T-helper 22 cell (primary cell): ENCODE measurements around the gene CNNM1.

ENCODE experiments used
- DNase-seq: peaks from one replicate; pipeline ENCODE4 v3.0.0-alpha.2; 2020; ENCODE audit warnings: low read depth

The CNNM1 gene

DNA sequence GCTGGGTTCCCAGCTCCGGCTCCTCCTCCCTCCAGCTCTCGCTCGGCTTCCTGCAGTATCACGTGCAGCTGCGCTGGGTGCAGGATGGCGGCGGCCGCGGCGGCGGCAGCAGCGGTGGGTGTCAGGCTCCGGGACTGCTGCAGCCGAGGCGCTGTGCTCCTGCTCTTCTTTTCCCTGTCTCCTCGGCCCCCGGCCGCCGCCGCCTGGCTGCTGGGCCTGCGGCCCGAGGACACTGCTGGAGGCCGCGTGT, at the start of gene CNNM1:
Gene CNNM1 (plus strand): TSS at position 53 of the 250 bp plus-strand sequence. CDS start 32 bp downstream, at position 85.
- no peak for DNase-seq

GRCh38 chr10:99279626-99280111, 49.5 kb upstream of the CNNM1 start:
- DNase-seq = no peak

DNA sequence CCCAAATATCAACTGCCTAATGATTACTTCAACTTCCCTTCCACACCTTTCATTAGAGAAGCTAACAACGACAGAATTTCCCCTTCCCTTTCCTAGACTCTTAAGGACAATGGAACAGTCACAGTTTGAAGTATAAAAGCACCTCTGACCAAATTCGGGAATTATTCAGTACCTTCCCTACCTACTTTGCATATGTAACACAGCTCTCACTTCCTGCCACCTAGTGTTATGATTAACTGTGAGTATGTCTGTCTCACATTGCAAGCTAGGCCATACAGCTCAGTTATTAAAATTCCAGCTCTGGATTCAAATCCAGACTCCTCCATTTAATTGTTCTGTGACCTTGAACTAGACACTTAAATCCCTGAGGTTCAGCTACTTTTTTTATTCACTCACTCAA, 48.7 kb upstream of the CNNM1 start:
- DNase-seq = no peak

GRCh38 chr10:99285881-99286280, 43.3 kb upstream of the CNNM1 start:
- no peak for DNase-seq

GRCh38 chr10:99290306-99290705, 38.9 kb upstream of the CNNM1 start:
- DNase-seq = no peak

DNA sequence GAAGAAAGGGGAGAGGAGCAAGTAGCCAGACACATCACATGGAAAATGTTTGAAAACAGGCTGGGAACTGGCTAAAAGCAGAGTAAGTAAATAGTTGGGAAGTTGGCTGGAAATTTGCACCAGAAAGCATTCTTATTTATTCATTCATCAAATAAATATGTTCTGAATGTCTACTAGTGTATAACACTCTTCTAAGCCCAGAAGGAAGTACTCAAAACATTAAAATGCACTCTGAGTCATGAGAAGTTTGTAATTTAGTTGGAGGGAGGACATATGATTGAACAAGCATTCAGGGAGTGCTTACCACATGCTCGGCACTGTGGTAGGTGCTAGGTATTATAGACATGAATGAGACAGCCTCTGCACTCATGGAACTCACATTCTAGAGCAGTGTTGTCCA, 37.0 kb upstream of the CNNM1 start:
- no peak for DNase-seq

- no peak for DNase-seq
Observed at GRCh38 chr10:99296605-99297004, 32.6 kb upstream of the CNNM1 start.

DNA sequence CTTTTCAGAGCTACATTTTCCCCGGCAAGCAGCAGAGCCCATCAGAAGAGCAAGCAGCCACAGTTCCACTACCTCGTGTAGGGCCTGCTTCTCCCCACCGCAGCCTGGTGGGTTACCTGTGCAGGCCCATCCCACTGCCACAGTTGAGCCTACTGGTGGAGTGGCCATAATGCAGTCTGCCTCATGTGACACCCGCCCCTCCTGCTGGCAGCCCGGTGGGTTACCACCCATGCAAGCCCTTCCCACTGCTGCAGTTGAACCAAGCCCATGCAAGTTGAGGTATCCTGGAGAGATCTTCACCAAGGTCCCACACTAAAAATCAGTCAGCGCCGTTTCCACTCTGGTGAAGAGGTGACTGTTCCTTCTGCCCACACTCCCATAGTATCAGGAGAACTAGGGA, 32.1 kb upstream of the CNNM1 start:
- no peak for DNase-seq

GRCh38 chr10:99303899-99304861, 25.0 kb upstream of the CNNM1 start:
- DNase-seq = no peak

DNA sequence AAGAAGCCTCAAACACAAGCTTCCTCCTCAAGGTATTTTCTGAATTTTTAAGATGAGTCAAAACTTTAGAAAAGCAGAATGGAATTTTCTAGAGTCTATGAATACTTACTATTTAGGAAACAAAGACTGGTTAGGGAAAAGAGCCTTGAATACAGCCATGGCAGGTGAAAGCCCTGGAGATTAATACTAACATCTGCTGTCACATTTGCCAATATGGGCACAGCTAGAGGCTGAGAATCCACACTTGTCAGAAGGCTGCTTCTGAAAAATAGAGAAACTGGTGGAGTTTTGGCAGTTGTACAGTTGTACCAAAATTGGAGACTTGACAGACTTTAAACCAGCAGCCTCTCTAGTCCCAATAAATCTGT, 24.3 kb upstream of the CNNM1 start:
- no peak for DNase-seq

DNA sequence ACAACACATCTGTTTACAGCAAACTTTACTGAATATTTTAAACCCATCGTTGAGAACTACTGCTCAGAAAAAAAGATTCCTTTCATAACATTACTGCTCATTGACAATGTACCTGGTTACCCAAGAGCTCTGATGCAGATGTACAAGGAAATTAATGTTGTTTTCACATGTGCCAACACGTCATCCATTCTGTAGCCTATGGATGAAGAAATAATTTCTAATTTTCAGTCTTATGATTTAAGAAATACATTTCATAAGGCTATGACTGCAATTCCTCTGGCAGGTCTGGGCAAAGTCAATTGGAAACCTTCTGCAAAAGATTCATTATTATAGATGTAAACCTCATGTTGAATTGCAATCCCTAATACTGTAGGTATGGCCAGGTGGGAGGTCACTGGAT, 16.7 kb upstream of the CNNM1 start:
- DNase-seq = no peak

- no peak for DNase-seq
Observed at GRCh38 chr10:99315853-99316252, 13.3 kb upstream of the CNNM1 start.

DNA sequence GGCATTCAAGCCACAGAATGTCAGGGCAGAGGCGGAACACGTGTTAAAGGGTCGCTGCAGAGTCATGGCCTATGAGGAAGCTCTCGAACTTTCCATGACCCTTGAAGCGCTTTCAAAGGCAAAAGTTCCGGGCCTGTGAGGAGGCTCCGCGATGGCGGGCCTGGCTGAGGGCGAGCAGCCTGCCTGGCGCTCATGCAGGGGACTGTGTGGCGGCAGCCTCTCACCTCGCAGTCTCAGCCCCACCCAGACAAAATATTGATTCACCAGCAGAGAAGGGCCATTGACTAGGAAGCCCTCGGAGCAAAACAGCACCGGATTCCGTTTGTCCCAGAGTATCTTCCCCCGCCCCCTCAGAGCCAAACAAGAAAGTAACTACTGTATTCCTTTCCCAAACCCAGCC, 12.8 kb upstream of the CNNM1 start:
- no peak for DNase-seq

GRCh38 chr10:99318048-99318447, 11.1 kb upstream of the CNNM1 start:
- DNase-seq = no peak

- DNase-seq = no peak
Observed at GRCh38 chr10:99318475-99318874, 10.7 kb upstream of the CNNM1 start.

DNA sequence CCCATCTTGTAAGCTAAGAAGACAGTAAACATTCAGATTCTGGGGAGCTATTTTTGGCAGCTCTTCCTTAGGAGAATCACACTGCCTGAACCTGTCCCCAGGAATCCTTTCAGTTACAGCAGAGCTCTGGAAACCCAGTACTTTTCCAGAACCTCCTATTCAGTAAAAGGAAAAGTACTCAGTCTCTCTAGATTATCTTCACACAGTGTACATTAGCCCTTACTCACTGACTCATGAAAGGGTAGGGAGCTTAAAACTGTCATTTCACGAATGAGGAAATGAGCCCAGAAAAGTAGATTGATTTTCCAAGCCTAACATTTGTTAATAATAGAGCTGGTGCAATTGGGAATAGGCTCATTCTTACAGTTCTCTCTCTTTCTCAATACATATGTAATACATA, 3.9 kb upstream of the CNNM1 start:
- DNase-seq = no peak

DNA sequence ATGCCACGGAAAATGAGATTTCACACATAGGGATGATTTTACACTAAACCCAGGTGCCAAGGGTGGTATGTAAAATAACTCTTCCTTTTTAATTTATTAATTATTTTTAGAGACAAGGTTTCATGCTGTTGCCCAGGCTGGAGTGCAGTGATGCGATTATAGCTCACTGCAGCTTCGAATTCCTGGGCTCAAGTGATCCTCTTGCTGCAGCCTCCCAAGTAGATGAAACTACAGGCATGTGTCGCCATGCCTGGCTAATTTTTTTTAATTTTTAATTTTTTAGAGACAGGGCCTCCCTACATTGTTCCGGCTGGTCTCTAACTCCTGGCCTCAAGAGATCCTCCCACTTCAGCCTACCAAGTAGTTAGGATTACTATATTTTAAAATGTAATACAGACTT, 2.3 kb upstream of the CNNM1 start:
- DNase-seq = no peak

GRCh38 chr10:99328579-99329303, 415 bp upstream of the CNNM1 start:
- DNase-seq = no peak

GRCh38 chr10:99329554-99330346, 594 bp downstream of the CNNM1 start:
- no peak for DNase-seq

DNA sequence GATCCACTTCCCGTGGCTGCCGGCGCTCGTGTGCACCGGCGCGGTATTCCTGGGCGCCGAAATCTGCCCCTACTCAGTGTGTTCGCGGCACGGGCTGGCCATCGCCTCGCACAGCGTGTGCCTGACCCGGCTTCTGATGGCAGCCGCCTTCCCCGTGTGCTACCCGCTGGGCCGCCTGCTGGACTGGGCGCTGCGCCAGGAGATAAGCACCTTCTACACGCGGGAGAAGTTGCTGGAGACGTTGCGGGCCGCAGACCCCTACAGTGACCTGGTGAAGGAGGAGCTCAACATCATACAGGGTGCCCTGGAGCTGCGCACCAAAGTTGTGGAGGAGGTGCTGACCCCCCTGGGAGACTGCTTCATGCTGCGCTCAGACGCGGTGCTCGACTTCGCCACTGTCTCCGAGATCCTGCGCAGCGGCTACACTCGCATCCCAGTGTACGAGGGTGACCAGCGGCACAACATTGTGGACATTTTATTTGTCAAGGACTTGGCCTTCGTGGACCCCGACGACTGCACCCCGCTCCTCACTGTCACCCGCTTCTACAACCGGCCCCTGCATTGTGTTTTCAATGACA, 1.3 kb downstream of the CNNM1 start:
- no peak for DNase-seq

GRCh38 chr10:99331207-99331803, 2.1 kb downstream of the CNNM1 start:
- DNase-seq = no peak

DNA sequence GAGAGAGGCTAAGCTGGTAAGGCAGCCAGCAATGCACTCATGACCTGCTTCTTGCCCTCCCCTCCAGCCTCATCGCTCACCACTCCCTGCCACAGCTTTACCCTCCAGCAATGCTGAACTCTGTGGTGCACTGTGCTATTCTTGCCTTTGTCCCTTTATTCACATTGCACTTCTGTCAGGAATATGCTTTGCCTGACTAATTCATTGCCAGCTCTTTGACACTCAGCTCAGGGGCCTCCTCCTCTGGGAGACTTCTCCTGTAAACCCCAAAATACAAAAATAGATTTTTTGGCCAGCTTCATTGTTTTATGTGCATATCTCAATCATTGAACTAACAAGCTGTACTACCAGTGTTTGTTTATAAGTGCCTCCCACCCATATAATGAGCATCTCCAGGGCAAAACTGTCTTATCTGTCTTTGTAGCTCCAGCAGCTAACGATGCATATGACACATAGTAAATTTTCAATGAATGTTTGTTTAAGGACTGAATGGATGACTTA, 8.2 kb downstream of the CNNM1 start:
- no peak for DNase-seq
